ENCODE data around the gene SHISA6. TPM values are rescaled to one million over a fixed set of nuclear protein-coding genes. Genes with fewer than 3 reads are reported as not detected.

Gene SHISA6
- total RNA-seq, 4 donors from 2014 or later = 0.14 to 4.2 (median 0.32) TPM; not detected in 1

DNA sequence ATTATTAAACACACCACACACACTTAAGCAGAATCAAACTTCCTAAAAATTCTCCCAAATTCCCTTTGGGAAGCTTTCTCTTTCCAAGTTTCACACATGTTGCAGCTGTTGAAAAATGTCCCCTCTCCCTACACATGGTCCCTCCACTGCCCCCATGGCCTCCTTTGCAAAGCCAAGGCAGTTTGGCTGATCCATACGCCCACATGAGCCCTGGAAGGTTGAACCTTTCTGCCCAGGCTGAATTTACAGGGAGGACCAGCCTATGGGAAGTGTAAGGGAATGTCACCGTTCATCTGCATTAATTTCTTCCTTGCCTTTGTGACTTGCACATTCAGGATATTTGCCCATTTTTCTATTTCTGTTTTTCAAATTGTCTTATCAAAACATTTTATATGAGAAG lies 31.1 kb upstream of the SHISA6 start:
- Histone ChIP-seq H3K36me3 (no peaks in the 10 kb centered on the region), H3K9me3 (peaks cover 0 to 5% of the 10 kb centered on the region in 2 donors), H3K27me3 (no peaks in the 10 kb centered on the region), H3K27ac (no peak overlapping the region), H3K4me3 (no peak overlapping the region), H3K4me1 (no peaks in the 10 kb centered on the region)
- in situ Hi-C loops (cut with MboI; ENCODE audit: low pct_ligation_motif_present in 1 of 4, low pct_unique_long_range_greater_than_20kb in 1 of 4, low sequenced_read_pairs in 3 of 4) = loop anchor here in 1 of 4 donors (10.0 kb wide), 1 partner anchor 65 kb away; no protein-coding TSS in a partner anchor
- no peak for DNase-seq
- intact Hi-C loops (cut with DNase I; ENCODE audit: low total_unique reads) = loop anchor here (5.0 kb wide), 1 partner anchor 1078 kb away; no protein-coding TSS in a partner anchor
- WGBS, 2 donors (ENCODE audit: low coverage in 1 of 2) = 72 to 81% methylated on average over 2 of the region's 2 CpGs
- TF ChIP-seq, protein P1, sequence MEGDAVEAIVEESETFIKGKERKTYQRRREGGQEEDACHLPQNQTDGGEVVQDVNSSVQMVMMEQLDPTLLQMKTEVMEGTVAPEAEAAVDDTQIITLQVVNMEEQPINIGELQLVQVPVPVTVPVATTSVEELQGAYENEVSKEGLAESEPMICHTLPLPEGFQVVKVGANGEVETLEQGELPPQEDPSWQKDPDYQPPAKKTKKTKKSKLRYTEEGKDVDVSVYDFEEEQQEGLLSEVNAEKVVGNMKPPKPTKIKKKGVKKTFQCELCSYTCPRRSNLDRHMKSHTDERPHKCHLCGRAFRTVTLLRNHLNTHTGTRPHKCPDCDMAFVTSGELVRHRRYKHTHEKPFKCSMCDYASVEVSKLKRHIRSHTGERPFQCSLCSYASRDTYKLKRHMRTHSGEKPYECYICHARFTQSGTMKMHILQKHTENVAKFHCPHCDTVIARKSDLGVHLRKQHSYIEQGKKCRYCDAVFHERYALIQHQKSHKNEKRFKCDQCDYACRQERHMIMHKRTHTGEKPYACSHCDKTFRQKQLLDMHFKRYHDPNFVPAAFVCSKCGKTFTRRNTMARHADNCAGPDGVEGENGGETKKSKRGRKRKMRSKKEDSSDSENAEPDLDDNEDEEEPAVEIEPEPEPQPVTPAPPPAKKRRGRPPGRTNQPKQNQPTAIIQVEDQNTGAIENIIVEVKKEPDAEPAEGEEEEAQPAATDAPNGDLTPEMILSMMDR (IDR thresholded peaks at IDR 0.05) = no peak

DNA sequence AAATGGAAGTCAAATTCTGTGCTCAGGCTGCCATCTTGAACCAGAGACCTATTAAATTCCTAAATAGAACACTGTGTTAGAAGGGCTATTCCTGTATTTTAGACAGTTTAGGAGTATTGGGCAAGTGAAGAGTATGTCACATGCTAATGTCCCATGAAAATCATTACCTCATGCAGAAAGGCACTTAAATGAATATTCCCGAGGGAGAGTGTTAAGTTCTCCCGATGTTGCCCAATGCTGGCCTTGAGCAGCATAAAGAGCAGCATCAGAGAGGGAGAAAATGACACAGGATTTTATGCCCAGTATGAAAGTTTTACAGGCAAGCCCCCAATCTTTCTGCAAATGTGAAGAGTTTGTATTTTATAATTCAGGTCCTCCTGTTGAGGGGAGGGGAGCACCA lies 28.2 kb upstream of the SHISA6 start:
- intact Hi-C loops (cut with DNase I; ENCODE audit: low total_unique reads) = loop anchor here (5.0 kb wide), 1 partner anchor 1080 kb away; no protein-coding TSS in a partner anchor

DNA sequence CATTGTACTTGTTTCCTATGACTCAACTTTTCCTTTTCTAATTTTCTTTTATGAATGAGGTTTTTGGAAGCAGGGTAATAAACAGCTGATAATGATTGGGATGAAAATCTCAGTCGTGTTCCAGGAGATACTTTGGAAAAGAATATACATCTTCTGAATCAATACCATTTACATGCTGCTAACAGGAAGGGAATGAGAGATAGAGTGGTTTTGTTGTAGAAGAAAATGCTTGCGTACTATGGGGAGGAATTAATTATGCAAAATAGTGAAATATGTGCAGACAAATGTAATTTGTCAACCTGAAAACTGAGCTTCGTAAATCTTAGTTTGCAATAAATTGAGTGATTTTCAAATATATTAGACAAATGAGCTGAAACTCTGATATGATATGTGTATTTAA lies 24.0 kb upstream of the SHISA6 start:
- no peak overlapping the region for H3K4me3 ChIP-seq
- 72 to 83% methylated on average over 2 to 3 of the region's 3 CpGs for WGBS, 2 donors (ENCODE audit: low coverage in 1 of 2)
- no peaks in the 10 kb centered on the region for H3K4me1 ChIP-seq
- TF ChIP-seq, protein P1 (IDR thresholded peaks at IDR 0.05) = no peak
- TF ChIP-seq POLR2AphosphoS5 (IDR thresholded peaks at IDR 0.05) (no peak), POLR2A (IDR thresholded peaks at IDR 0.05) (no peak), EP300 (IDR thresholded peaks at IDR 0.05; ENCODE audit: low read depth) (no peak)
- in situ Hi-C loops (cut with MboI; ENCODE audit: low pct_ligation_motif_present in 1 of 4, low pct_unique_long_range_greater_than_20kb in 1 of 4, low sequenced_read_pairs in 3 of 4) (no loop called here), intact Hi-C loops (cut with DNase I; ENCODE audit: low total_unique reads) (no loop called here)
- DNase-seq = no peak
- H3K27me3 ChIP-seq = no peaks in the 10 kb centered on the region
- no peaks in the 10 kb centered on the region for H3K9me3 ChIP-seq
- no peak overlapping the region for H3K27ac ChIP-seq
- H3K36me3 ChIP-seq = no peaks in the 10 kb centered on the region

More for the DNA sequence above, 28.2 kb upstream of the SHISA6 start:
- Histone ChIP-seq H3K9me3 (peaks cover 0 to 5% of the 10 kb centered on the region in 2 donors), H3K4me1 (no peaks in the 10 kb centered on the region), H3K27ac (no peak overlapping the region), H3K36me3 (no peaks in the 10 kb centered on the region), H3K27me3 (no peaks in the 10 kb centered on the region), H3K4me3 (no peak overlapping the region)
- 83 to 85% methylated on average over 2 of the region's 2 CpGs for WGBS, 2 donors (ENCODE audit: low coverage in 1 of 2)
- DNase-seq = no peak
- TF ChIP-seq POLR2AphosphoS5 (IDR thresholded peaks at IDR 0.05) (no peak), POLR2A (IDR thresholded peaks at IDR 0.05) (no peak), EP300 (IDR thresholded peaks at IDR 0.05; ENCODE audit: low read depth) (no peak)
- TF ChIP-seq, protein P1 (IDR thresholded peaks at IDR 0.05) = no peak
- in situ Hi-C loops (cut with MboI; ENCODE audit: low pct_ligation_motif_present in 1 of 4, low pct_unique_long_range_greater_than_20kb in 1 of 4, low sequenced_read_pairs in 3 of 4) = no loop called here

DNA sequence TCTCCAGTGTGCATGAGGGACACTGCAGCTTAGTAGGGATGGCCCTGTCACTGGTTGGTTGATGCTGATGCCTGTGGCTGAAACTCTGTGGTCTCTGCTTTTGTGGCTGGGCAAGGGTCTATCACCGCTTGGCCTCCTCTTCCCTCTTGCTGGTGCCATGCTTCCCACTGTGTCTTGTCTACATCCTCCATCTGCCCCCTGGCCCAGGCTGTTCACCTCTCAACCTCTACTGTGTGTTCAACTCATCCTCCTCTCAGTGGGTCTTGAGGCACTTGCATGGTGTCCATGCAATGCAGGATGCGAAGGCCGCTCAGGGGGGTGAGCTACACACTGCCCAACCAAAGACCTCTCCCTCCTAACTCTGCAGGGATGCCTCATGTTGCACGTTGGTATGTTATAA lies 19.8 kb upstream of the SHISA6 start:
- Histone ChIP-seq H3K27me3 (no peaks in the 10 kb centered on the region), H3K4me3 (no peak overlapping the region), H3K36me3 (no peaks in the 10 kb centered on the region), H3K9me3 (no peaks in the 10 kb centered on the region), H3K4me1 (no peaks in the 10 kb centered on the region), H3K27ac (no peak overlapping the region)
- no peak for TF ChIP-seq POLR2AphosphoS5 (IDR thresholded peaks at IDR 0.05)
- TF ChIP-seq, protein P1 (IDR thresholded peaks at IDR 0.05) = no peak
- no peak for TF ChIP-seq POLR2A (IDR thresholded peaks at IDR 0.05)
- no peak for TF ChIP-seq EP300 (IDR thresholded peaks at IDR 0.05; ENCODE audit: low read depth)
- 84 to 100% methylated on average over 1 to 4 of the region's 4 CpGs for WGBS, 2 donors (ENCODE audit: low coverage in 1 of 2)
- in situ Hi-C loops (cut with MboI; ENCODE audit: low pct_ligation_motif_present in 1 of 4, low pct_unique_long_range_greater_than_20kb in 1 of 4, low sequenced_read_pairs in 3 of 4) (no loop called here), intact Hi-C loops (cut with DNase I; ENCODE audit: low total_unique reads) (no loop called here)
- DNase-seq = no peak

All from transverse colon (tissue), 4 donors.